SK-N-SH (cell line): Measurements from ENCODE around the gene SH3BP4. TPM values are rescaled to one million over a fixed set of nuclear protein-coding genes. Genes with fewer than 3 reads are reported as not detected.

Source experiments
- CTCF ChIA-PET: fragments of 300-600, 350-600 bp; formaldehyde crosslinking; extraction: SDS; loops from one replicate; lab custom pipeline; 2021; lab: Yijun Ruan, JAX
- POLR2A ChIA-PET: fragments of 350-600 bp; sonication (Branson Sonifier 250); formaldehyde crosslinking; extraction: SDS; loops from one replicate; lab custom pipeline; 2020; ENCODE audit warnings: antibody characterized with exemption, inconsistent platforms; lab: Yijun Ruan, JAX
- DNase-seq: peaks from one replicate; pipeline ENCODE4 v3.0.0; 2012
- H2AFZ ChIP-seq: fragments of 200-600 bp; sonication (generic); 2 replicates; pipeline ENCODE4 v1.8.1; 2016; ENCODE audit warnings: antibody characterized with exemption, mild to moderate bottlenecking, low read depth
- H3F3A ChIP-seq: fragments of 200-600 bp; sonication (generic); replicated peaks from 2 replicates; pipeline ENCODE3; 2016; ENCODE audit warnings: antibody characterized with exemption, mild to moderate bottlenecking; ENCODE audit not compliant: insufficient read depth
- H3K27ac ChIP-seq, 2 experiments: fragments of 200-500 bp in 1 of 2; fragments of 200-600 bp in 1 of 2; sonication (Bioruptor generic) in 1 of 2; sonication (generic), shearing (Covaris generic) in 1 of 2; 2 replicates each; pipeline versions ENCODE4 v1.5.1 to v1.6.1; 2014 to 2016; ENCODE audit warnings: low read depth in 2 of 2, inconsistent platforms in 1 of 2, low read length in 1 of 2, mild to moderate bottlenecking in 1 of 2, mixed read lengths in 1 of 2
- H3K27me3 ChIP-seq: fragments of 200-600 bp; sonication (generic), shearing (Covaris generic); 2 replicates; pipeline ENCODE4 v1.6.1; 2016; ENCODE audit warnings: mixed run types; ENCODE audit not compliant: insufficient read depth
- H3K36me3 ChIP-seq, 2 experiments: fragments of 200-500 bp in 1 of 2; fragments of 200-600 bp in 1 of 2; sonication (Bioruptor generic) in 1 of 2; sonication (generic) in 1 of 2; replicated peaks in 1 of 2; 2 replicates each; pipeline versions ENCODE3 to v1.5.1; 2014 to 2016; ENCODE audit warnings: low read length in 1 of 2, mild to moderate bottlenecking in 1 of 2; ENCODE audit not compliant: insufficient read depth in 2 of 2, control insufficient read depth in 1 of 2
- H3K4me1 ChIP-seq, 2 experiments: fragments of 200-500 bp in 1 of 2; fragments of 200-600 bp in 1 of 2; sonication (Bioruptor generic) in 1 of 2; sonication (generic), shearing (Covaris generic) in 1 of 2; 2 replicates each; pipeline versions ENCODE4 v1.5.1 to v1.6.1; 2014 to 2016; ENCODE audit warnings: low read depth in 1 of 2, low read length in 1 of 2, mixed run types in 1 of 2; ENCODE audit not compliant: insufficient read depth in 2 of 2, control insufficient read depth in 1 of 2
- H3K4me2 ChIP-seq: fragments of 200-600 bp; sonication (generic), shearing (Covaris generic); 2 replicates; pipeline ENCODE4 v1.6.1; 2017; ENCODE audit warnings: mixed run types
- H3K4me3 ChIP-seq, 2 experiments: fragments of 200-500 bp in 1 of 2; fragments of 200-600 bp in 1 of 2; sonication (Bioruptor generic) in 1 of 2; sonication (generic), shearing (Covaris generic) in 1 of 2; 2 replicates each; pipeline versions ENCODE4 v1.5.1 to v1.8.1; 2014 to 2016; ENCODE audit warnings: low read depth in 2 of 2, inconsistent platforms in 1 of 2, low read length in 1 of 2, mild to moderate bottlenecking in 1 of 2, mixed read lengths in 1 of 2, moderate library complexity in 1 of 2
- H3K79me2 ChIP-seq: fragments of 200-600 bp; sonication (generic); 2 replicates; pipeline ENCODE4 v1.8.1; 2017; ENCODE audit warnings: mild to moderate bottlenecking; ENCODE audit not compliant: insufficient read depth
- H3K9ac ChIP-seq: fragments of 200-600 bp; sonication (generic); 2 replicates; pipeline ENCODE4 v1.6.1; 2017; ENCODE audit warnings: mixed run types
- H3K9me2 ChIP-seq: fragments of 200-600 bp; sonication (generic); 2 replicates; pipeline ENCODE4 v1.6.1; 2017; ENCODE audit warnings: mixed run types
- H3K9me3 ChIP-seq: fragments of 200-600 bp; sonication (generic); 2 replicates; pipeline ENCODE4 v1.6.1; 2017; ENCODE audit warnings: mixed run types, mild to moderate bottlenecking, moderate library complexity
- H4K20me1 ChIP-seq: fragments of 200-600 bp; sonication (generic); 2 replicates; pipeline ENCODE4 v1.6.1; 2017; ENCODE audit warnings: mild to moderate bottlenecking, mixed run types; ENCODE audit not compliant: insufficient read depth
- CHD2 ChIP-seq: fragments of 150-350 bp; IDR thresholded peaks from 2 replicates; pipeline ENCODE4 v1.6.1; 2018; ENCODE audit warnings: low read length; ENCODE audit not compliant: partially characterized antibody
- FOXM1 ChIP-seq: IDR thresholded peaks from 2 replicates; pipeline ENCODE4 v1.4.0; 2012; ENCODE audit warnings: low read depth, mild to moderate bottlenecking
- GABPA ChIP-seq: IDR thresholded peaks from 2 replicates; pipeline ENCODE4 v1.4.0; 2012; ENCODE audit warnings: low read depth, mild to moderate bottlenecking
- GATA2 ChIP-seq: sonication (generic); formaldehyde crosslinking; IDR thresholded peaks from 2 replicates; pipeline ENCODE4 v1.5.0; 2020; ENCODE audit warnings: mild to moderate bottlenecking, missing genetic modification reagents
- MEF2A ChIP-seq: IDR thresholded peaks from 2 replicates; pipeline ENCODE4 v1.4.0; 2012; ENCODE audit warnings: low read depth, borderline replicate concordance
- MXI1 ChIP-seq: IDR thresholded peaks from 2 replicates; pipeline ENCODE4 v1.6.1; 2012; ENCODE audit warnings: mild to moderate bottlenecking, low read depth, low read length, improper control_type of control experiment
- NFIC ChIP-seq: IDR thresholded peaks from 2 replicates; pipeline ENCODE4 v1.4.0; 2012; ENCODE audit warnings: borderline replicate concordance
- NRF1 ChIP-seq: IDR thresholded peaks from 2 replicates; pipeline ENCODE4 v1.6.1; 2012; ENCODE audit warnings: low read depth, mild to moderate bottlenecking, low read length
- POLR2AphosphoS5 ChIP-seq: IDR thresholded peaks from 2 replicates; pipeline ENCODE4 v1.6.1; 2012; ENCODE audit warnings: low read depth, low read length
- RAD21 ChIP-seq: IDR thresholded peaks from 2 replicates; pipeline ENCODE4 v1.6.1; 2012; ENCODE audit warnings: mild to moderate bottlenecking, low read length
- RCOR1 ChIP-seq: fragments of 150-350 bp; IDR thresholded peaks from 2 replicates; pipeline ENCODE4 v1.6.1; 2017; ENCODE audit warnings: antibody characterized with exemption, low read length
- RFX5 ChIP-seq: IDR thresholded peaks from 2 replicates; pipeline ENCODE4 v1.6.1; 2012; ENCODE audit warnings: mild to moderate bottlenecking, improper control_type of control experiment, low read length
- RXRA ChIP-seq: IDR thresholded peaks from 2 replicates; pipeline ENCODE4 v1.4.0; 2012; ENCODE audit warnings: low read depth, mild to moderate bottlenecking, borderline replicate concordance
- SIN3A ChIP-seq: IDR thresholded peaks from 2 replicates; pipeline ENCODE4 v1.6.1; 2012; ENCODE audit warnings: low read depth, mild to moderate bottlenecking, low read length, moderate library complexity, borderline replicate concordance
- TCF12 ChIP-seq: IDR thresholded peaks from 2 replicates; pipeline ENCODE4 v1.4.0; 2012
- TEAD4 ChIP-seq: IDR thresholded peaks from 2 replicates; pipeline ENCODE4 v1.4.0; 2012; ENCODE audit warnings: mild to moderate bottlenecking, borderline replicate concordance; ENCODE audit not compliant: insufficient read depth
- WGBS: methylation state at CpG from one replicate; pipeline ENCODE4 v1.1.6; 2017; ENCODE audit warnings: low lambda C conversion rate; 5-methylcytosine and 5-hydroxymethylcytosine counted together
- polyA plus RNA-seq, 3 experiments: library from polyadenylated mRNA; depleted of rRNA; stranded (reverse); fragments of >200 nt; gene quantifications; 2 replicates each; pipeline ENCODE4 v1.2.3, GENCODE V29; 2012
- TF ChIP-seq, protein P1 (sequence below): fragments of 150-350 bp; IDR thresholded peaks from 2 replicates; pipeline ENCODE4 v1.6.1; 2016; ENCODE audit warnings: mild to moderate bottlenecking, low read depth, low read length
- TF ChIP-seq, protein P2 (sequence below): fragments of 150-350 bp; IDR thresholded peaks from 2 replicates; pipeline ENCODE4 v1.6.1; 2017; ENCODE audit warnings: antibody characterized with exemption, low read length, low read depth, borderline replicate concordance
- TF ChIP-seq, protein P3 (sequence below): IDR thresholded peaks from 2 replicates; pipeline ENCODE4 v1.4.0; 2012; ENCODE audit warnings: low read depth

Gene SH3BP4
- polyA plus RNA-seq, 1 of the 3 experiments (the other 2 are of a cell fraction) = 27.7 TPM

- no peaks in the 10 kb centered on the region for H3K36me3 ChIP-seq
- no peaks in the 10 kb centered on the region for H3K79me2 ChIP-seq
- DNase-seq = no peak
- POLR2A ChIA-PET = no interaction called here
- H3K9ac ChIP-seq = no peak overlapping the region
- TF ChIP-seq, protein P1, sequence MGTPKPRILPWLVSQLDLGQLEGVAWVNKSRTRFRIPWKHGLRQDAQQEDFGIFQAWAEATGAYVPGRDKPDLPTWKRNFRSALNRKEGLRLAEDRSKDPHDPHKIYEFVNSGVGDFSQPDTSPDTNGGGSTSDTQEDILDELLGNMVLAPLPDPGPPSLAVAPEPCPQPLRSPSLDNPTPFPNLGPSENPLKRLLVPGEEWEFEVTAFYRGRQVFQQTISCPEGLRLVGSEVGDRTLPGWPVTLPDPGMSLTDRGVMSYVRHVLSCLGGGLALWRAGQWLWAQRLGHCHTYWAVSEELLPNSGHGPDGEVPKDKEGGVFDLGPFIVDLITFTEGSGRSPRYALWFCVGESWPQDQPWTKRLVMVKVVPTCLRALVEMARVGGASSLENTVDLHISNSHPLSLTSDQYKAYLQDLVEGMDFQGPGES = no peak
- no peak for TF ChIP-seq MEF2A
- TF ChIP-seq SIN3A = no peak
- TF ChIP-seq RCOR1 = no peak
- no peak for TF ChIP-seq TEAD4
- no peak for TF ChIP-seq TCF12
- TF ChIP-seq, protein P2, sequence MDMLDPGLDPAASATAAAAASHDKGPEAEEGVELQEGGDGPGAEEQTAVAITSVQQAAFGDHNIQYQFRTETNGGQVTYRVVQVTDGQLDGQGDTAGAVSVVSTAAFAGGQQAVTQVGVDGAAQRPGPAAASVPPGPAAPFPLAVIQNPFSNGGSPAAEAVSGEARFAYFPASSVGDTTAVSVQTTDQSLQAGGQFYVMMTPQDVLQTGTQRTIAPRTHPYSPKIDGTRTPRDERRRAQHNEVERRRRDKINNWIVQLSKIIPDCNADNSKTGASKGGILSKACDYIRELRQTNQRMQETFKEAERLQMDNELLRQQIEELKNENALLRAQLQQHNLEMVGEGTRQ = no peak
- no peak for TF ChIP-seq MXI1
- TF ChIP-seq, protein P3, sequence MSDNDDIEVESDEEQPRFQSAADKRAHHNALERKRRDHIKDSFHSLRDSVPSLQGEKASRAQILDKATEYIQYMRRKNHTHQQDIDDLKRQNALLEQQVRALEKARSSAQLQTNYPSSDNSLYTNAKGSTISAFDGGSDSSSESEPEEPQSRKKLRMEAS = no peak
- no peak for TF ChIP-seq GATA2
- no peak for TF ChIP-seq NRF1
- TF ChIP-seq RAD21 = no peak
- no peak for TF ChIP-seq NFIC
- no peak for TF ChIP-seq CHD2
- TF ChIP-seq RXRA = no peak
- TF ChIP-seq RFX5 = no peak
- TF ChIP-seq GABPA = no peak
- TF ChIP-seq POLR2AphosphoS5 = no peak
- no peak overlapping the region for H3K27ac ChIP-seq
- H3K9me3 ChIP-seq = no peaks in the 10 kb centered on the region
- H3F3A ChIP-seq = no peaks in the 10 kb centered on the region
- no peaks in the 10 kb centered on the region for H4K20me1 ChIP-seq
- H3K4me2 ChIP-seq = no peak overlapping the region
- H3K4me1 ChIP-seq = no peaks in the 10 kb centered on the region; a peak in 2 of 4 replicates
- no peaks in the 10 kb centered on the region for H3K27me3 ChIP-seq
- CTCF ChIA-PET = interaction anchor here (1.1 kb wide), 1 partner anchor 10 kb away, joined by 3 read pairs; no protein-coding TSS in a partner anchor
- no peaks in the 10 kb centered on the region for H3K9me2 ChIP-seq
- no peak overlapping the region for H2AFZ ChIP-seq
- WGBS = 71% methylated on average over 3 of the region's 3 CpGs
- no peak overlapping the region for H3K4me3 ChIP-seq
Measured at GRCh38 chr2:235083822-235084221, 132.0 kb downstream of the SH3BP4 start.

DNA sequence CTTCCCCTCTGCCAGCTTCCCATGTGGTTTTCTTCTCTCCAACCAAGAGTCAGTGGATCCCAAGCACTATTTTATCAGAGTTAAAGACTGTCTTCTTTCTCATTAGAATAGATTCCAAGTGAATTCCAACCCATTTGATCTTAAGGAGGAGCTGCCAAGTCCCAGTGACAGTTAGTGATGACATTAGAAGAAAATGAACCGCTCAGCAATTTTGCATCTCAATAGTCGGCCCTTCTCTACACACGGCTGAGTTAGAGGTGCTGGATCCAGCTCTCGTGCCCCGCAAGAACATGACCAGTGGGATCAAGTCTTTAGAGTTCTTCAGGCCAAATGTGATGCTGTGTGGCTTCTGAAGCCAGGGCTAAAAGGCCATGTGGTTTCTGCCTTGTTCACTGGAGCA, 132.6 kb downstream of the SH3BP4 start:
- Histone ChIP-seq H3K9ac (no peak overlapping the region), H3K9me3 (no peaks in the 10 kb centered on the region), H3K4me1 (no peaks in the 10 kb centered on the region; a peak in 2 of 4 replicates), H3K4me3 (no peak overlapping the region), H3K36me3 (no peaks in the 10 kb centered on the region), H3K27me3 (no peaks in the 10 kb centered on the region), H2AFZ (no peak overlapping the region), H3F3A (no peaks in the 10 kb centered on the region), H3K79me2 (no peaks in the 10 kb centered on the region), H4K20me1 (no peaks in the 10 kb centered on the region), H3K9me2 (no peaks in the 10 kb centered on the region), H3K27ac (no peak overlapping the region), H3K4me2 (no peak overlapping the region)
- DNase-seq = no peak
- TF ChIP-seq RCOR1 (no peak), POLR2AphosphoS5 (no peak), FOXM1 (no peak), GATA2 (no peak)
- ChIA-PET CTCF (interaction anchor here (0.8 kb wide), 1 partner anchor 9 kb away, joined by 3 read pairs; no protein-coding TSS in a partner anchor), POLR2A (no interaction called here)
- WGBS = 83% methylated on average over 5 of the region's 5 CpGs
